ENCODE measurements around the gene TPPP2. TPM values are rescaled to one million over a fixed set of nuclear protein-coding genes. Genes with fewer than 3 reads are reported as not detected.
"Not testable (repeated sequence)": the region's sequence is repeated elsewhere in the genome, so short reads cannot be mapped to it uniquely, and the experiment has no call there.

TPPP2 gene
- total RNA-seq, 3 donors from 2014 or later = not detected

DNA sequence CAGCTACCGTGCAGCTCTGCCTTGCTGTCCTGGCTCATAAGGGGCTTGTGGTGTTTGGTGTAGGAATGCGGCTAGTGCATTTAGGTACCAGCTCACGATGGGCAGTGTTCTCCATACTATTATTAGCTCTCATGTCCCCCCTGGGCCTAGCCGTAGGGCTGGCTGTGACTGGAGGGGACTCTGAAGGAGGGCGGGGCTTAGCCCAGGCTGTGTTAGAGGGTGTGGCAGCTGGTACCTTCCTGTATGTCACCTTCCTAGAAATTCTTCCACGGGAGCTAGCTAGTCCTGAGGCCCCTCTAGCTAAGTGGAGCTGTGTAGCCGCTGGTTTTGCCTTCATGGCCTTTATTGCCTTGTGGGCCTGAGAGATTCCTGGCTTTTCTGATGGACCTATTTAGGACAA lies 28.8 kb upstream of the TPPP2 start:
- Mint-ChIP-seq H3K27me3 (ENCODE audit: low read depth) (no peaks in the 10 kb centered on the region), H3K4me1 (ENCODE audit: low read depth) (peaks cover 10% of the 10 kb centered on the region), H3K36me3 (ENCODE audit: insufficient read depth) (peaks cover 7% of the 10 kb centered on the region), H3K4me3 (no peak overlapping the region), H3K9me3 (no peaks in the 10 kb centered on the region)
- no peak for DNase-seq
- no peak for ATAC-seq

DNA sequence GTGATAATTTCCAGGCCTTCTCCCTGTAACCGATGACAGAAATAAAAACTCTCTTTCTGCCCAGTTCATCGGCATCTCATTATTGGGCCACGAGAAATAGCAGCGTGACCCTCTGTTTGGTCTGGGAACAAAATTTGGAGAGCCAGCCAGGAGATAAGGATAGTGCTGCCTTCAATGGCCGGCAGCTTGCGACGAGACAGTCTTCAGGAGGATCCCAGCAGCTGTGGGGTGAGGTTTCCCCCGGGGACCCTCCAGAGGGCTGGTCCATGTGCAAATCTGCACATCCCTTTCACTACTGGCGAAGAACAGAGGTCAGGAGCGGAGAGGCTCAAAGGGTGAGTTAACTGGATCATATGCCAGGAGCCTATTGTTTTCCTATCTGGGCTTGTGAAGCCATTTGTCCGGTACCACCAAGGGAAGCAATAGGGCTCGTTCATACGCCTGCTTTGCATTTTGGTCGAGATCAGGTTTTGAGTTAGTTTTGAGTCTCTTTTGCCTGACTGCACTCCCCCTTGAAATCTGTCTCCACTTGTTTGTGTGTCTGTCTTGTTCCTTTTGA lies 26.1 kb upstream of the TPPP2 start:
- no peaks in the 10 kb centered on the region for H3K9me3 Mint-ChIP-seq
- no peaks in the 10 kb centered on the region for H3K36me3 Mint-ChIP-seq (ENCODE audit: insufficient read depth)

DNA sequence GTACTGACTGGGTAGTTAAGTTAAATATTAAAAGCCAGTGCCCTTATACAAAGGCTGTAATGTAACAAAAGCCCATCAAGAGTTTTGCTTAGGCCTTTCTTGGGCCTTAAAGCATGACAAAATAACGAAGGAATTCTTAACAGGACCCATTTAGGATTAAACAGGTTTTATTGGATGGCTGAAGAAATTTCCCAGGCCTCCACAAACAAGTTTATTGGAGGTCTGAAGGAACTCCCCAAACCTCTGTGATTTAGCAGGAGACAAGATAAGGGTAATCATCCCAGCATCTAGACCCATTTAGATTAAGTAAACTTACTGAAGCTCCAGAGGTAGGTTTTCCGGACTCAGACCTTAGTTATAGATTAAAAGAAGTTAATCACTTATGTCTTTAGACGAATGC lies 20.3 kb upstream of the TPPP2 start:
- H3K36me3 Mint-ChIP-seq (ENCODE audit: insufficient read depth); H3K4me3 Mint-ChIP-seq; H3K9me3 Mint-ChIP-seq: not testable (repeated sequence)

More for the DNA sequence above, 26.1 kb upstream of the TPPP2 start:
- no peak overlapping the region for H3K4me3 Mint-ChIP-seq
- ATAC-seq (no peak), DNase-seq (no peak)
- H3K4me1 Mint-ChIP-seq (ENCODE audit: low read depth) = no peaks in the 10 kb centered on the region
- H3K27me3 Mint-ChIP-seq (ENCODE audit: low read depth) = no peaks in the 10 kb centered on the region

DNA sequence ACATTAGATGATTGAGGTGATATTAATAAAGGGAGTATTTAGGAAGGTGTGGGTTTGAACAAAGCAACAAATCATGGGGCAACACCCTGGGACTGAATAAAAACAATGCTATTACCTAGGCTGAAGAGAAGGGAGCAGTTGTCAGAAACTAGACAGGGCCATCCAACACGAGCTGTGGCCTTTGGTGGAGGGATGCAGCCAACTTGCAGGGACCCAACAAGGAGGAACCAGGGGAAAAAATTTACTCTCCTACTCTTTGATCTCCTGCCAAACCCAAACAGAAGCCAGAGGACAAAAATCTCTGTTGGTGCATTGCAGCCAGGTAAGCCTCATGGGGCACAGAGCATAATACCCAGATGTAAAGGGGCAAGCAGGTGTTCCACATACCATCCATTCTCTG lies 18.9 kb upstream of the TPPP2 start:
- no peaks in the 10 kb centered on the region for H3K36me3 Mint-ChIP-seq (ENCODE audit: insufficient read depth)
- no peaks in the 10 kb centered on the region for H3K9me3 Mint-ChIP-seq
- H3K4me3 Mint-ChIP-seq = no peak overlapping the region
- peaks cover 15% of the 10 kb centered on the region for H3K27me3 Mint-ChIP-seq (ENCODE audit: low read depth)
- DNase-seq = no peak
- ATAC-seq = no peak
- H3K4me1 Mint-ChIP-seq (ENCODE audit: low read depth) = no peaks in the 10 kb centered on the region

More for the DNA sequence above, 20.3 kb upstream of the TPPP2 start:
- DNase-seq; ATAC-seq; H3K4me1 Mint-ChIP-seq (ENCODE audit: low read depth): not testable (repeated sequence)
- H3K27me3 Mint-ChIP-seq (ENCODE audit: low read depth) = peaks cover 15% of the 10 kb centered on the region

DNA sequence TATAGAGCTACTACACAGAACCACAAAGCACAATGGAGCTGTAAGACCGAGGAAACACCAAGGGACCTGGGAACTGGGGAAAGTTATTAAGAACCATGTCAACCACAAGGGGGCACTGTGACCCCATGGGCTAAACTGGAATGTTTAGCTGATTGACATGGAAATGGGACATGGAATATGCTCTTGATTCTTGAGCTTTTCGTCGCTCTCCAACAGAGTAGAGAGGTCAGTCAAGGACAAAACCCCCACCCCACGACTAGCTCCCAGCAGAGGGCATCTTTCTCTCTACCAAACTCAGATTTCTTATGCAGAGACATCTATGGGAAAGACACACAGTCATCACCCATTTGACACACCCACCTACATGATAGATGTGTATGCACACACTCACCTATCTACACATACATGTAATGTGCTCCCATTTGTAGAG lies 15.2 kb upstream of the TPPP2 start:
- no peaks in the 10 kb centered on the region for H3K9me3 Mint-ChIP-seq
- H3K27me3 Mint-ChIP-seq (ENCODE audit: low read depth) = peaks cover 15% of the 10 kb centered on the region
- no peak overlapping the region for H3K4me3 Mint-ChIP-seq
- ATAC-seq (peak; percentile 75 to 81), DNase-seq (peak; percentile 82)
- no peaks in the 10 kb centered on the region for H3K4me1 Mint-ChIP-seq (ENCODE audit: low read depth)
- peaks cover 10% of the 10 kb centered on the region for H3K36me3 Mint-ChIP-seq (ENCODE audit: insufficient read depth)

DNA sequence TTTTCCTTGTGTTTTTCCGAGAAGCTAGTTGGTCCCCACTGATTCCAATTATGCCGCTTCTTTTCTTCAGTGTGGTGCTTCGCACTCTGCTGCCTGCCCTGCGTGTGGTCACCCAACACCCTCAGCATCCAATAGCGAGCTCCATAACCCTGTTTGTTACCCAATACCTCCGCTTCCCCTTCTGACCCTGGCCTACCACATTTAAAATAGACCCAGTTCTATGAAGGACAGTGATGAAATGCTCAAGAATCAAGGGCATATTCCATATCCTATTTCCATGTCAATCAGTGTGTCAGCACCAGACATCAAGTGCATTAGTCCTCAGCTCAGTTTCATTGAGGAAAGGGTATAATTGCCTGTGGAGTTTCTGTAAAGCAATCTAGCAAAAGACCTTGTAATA lies 14.7 kb upstream of the TPPP2 start:
- ATAC-seq (no peak), DNase-seq (no peak)
- H3K9me3 Mint-ChIP-seq = no peaks in the 10 kb centered on the region
- H3K36me3 Mint-ChIP-seq (ENCODE audit: insufficient read depth) = peaks cover 10% of the 10 kb centered on the region
- H3K27me3 Mint-ChIP-seq (ENCODE audit: low read depth) = peaks cover 15% of the 10 kb centered on the region
- H3K4me1 Mint-ChIP-seq (ENCODE audit: low read depth) = no peaks in the 10 kb centered on the region
- no peak overlapping the region for H3K4me3 Mint-ChIP-seq

DNA sequence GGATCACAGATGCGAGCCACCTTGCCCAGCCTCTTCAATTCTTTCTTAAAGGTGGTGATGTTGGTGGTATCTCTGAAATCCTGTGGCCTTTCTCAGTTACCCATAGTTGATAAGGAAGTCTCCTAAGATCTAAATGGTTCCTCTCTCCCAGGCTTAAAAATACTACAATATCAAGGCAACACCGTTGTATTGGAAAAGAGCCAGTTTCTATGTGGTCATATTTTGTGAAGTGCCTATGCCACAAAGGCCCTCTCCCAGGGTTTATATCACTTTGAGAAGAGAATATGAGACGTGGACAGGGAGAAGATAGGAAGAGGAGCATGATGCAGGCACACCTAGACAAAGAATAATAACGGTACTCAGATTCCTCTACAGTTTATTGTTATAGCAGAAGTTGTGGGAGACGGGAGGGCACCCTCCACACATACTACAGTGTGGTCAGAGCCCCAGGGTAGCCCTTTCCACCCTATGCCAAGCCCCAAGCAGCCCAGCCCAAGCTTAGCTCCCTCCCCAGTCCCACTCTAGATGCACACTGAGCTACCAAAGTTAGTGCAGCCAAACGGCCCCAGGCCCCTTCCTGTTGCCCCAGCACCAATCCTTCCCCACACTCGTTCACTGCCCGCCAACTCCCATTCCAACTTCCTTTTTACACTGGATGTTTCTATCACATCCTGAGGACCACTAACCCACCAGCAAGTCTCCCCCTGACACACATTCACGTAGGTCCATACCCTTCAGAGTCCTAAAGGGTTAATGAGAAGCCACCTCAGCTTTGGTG lies 13.4 kb upstream of the TPPP2 start:
- Mint-ChIP-seq H3K27me3 (ENCODE audit: low read depth) (peaks cover 13% of the 10 kb centered on the region), H3K36me3 (ENCODE audit: insufficient read depth) (peaks cover 12% of the 10 kb centered on the region), H3K4me3 (no peak overlapping the region), H3K9me3 (no peaks in the 10 kb centered on the region), H3K4me1 (ENCODE audit: low read depth) (no peaks in the 10 kb centered on the region)
- DNase-seq (no peak), ATAC-seq (no peak)

DNA sequence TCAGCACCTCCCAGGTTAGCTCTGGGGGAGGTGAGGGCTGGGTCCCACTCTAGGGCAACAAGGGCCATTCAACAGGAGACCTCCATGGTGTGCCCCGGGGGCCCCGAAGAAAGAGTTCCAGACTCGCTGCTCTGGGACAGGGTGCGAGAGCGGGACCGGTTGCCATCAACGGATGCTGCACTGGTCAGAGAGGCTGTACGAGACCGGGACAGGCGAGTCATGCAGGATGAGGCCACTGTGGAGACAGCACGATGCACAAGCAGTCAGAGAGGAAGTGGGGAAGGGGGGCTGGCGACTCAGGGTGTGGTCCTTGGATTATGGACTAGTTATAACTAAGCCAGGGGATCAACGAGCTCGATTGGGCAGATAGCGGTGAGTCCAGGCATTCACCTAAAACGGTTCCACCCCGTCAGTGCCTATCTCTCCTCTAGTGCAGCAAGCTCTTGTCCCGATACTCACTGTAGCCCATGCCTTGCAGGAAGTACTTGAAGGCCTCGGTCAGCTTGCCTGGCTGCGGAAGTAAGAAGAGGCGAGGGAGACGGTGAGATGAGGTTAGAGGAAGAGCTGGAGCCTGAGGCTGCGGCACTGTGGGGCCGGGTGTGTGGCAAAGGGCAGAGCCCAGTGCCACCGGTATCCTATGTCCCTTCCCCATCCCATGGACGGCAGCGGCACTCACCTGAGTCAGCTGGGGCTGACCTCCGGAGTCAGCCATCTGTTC lies 12.3 kb upstream of the TPPP2 start:
- ATAC-seq (no peak), DNase-seq (no peak)
- Mint-ChIP-seq H3K9me3 (no peaks in the 10 kb centered on the region), H3K27me3 (ENCODE audit: low read depth) (peaks cover 7% of the 10 kb centered on the region), H3K36me3 (ENCODE audit: insufficient read depth) (peaks cover 12% of the 10 kb centered on the region), H3K4me1 (ENCODE audit: low read depth) (peaks cover under 1% of the 10 kb centered on the region), H3K4me3 (no peak overlapping the region)

DNA sequence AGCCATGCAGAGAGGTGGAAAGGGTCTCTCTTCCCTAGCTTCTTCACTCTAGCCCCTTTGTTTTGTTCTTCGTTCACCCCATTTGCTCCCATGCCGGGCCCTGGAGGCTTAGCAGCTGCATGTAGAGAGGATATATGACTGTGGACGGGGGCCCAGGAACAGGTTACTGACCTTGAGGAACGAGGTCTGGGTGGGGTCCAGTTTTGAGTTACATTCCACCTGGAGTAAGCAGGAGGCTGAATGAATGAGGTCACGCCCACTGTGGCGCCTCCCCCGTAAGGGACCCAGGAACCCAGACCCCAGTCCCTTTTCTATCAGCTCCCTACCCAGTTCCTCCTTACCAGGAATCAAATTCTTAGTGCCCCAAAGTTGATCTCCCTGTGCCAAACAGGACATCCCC lies 11.7 kb upstream of the TPPP2 start:
- DNase-seq (no peak), ATAC-seq (no peak)
- Mint-ChIP-seq H3K4me3 (no peak overlapping the region), H3K4me1 (ENCODE audit: low read depth) (peaks cover 6% of the 10 kb centered on the region), H3K27me3 (ENCODE audit: low read depth) (peaks cover 3% of the 10 kb centered on the region), H3K9me3 (no peaks in the 10 kb centered on the region), H3K36me3 (ENCODE audit: insufficient read depth) (peaks cover 12% of the 10 kb centered on the region)

DNA sequence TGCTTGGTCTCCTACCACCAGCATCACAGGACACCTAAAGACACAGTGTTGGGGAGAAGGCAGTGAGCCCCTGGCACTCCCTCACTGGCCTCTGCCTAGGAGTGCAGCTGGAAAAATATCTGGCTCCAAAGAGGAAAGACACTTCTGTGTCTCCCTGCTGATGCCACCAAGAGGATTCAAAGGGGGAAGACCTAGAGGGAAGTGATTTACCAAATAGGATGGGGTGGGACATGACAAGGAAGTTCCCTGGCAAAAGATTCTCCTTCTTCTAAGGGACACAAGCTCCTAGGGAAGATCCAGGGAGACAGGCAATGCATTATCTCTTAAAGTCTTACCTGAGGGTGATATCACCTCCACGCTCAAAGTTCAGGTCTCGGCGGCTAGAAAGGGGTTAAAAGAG lies 11.2 kb upstream of the TPPP2 start:
- Mint-ChIP-seq H3K4me1 (ENCODE audit: low read depth) (peaks cover 10% of the 10 kb centered on the region), H3K9me3 (no peaks in the 10 kb centered on the region), H3K27me3 (ENCODE audit: low read depth) (peaks cover 2% of the 10 kb centered on the region), H3K4me3 (no peak overlapping the region), H3K36me3 (ENCODE audit: insufficient read depth) (peaks cover 12% of the 10 kb centered on the region)
- DNase-seq (no peak), ATAC-seq (no peak)

DNA sequence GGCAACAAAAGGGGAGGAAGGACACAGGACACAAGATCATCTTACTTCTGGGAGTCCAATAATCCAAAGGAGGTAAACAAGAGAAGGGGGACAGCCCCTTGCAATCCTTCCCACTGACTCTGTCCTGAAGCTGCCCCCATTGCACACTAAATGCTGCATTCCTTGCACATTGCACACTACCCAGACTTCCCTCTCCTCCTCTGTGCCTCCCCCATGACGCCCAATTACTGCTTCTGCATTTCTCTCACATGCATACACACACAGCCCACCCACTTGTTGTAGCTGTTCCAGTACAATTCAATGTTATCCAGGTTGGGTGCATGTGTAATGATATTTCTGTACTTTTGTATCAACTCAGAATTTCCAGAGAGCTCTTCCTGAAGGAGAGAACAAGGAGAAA lies 10.7 kb upstream of the TPPP2 start:
- Mint-ChIP-seq H3K9me3 (no peaks in the 10 kb centered on the region), H3K4me1 (ENCODE audit: low read depth) (peaks cover 15% of the 10 kb centered on the region), H3K4me3 (no peak overlapping the region), H3K27me3 (ENCODE audit: low read depth) (no peaks in the 10 kb centered on the region), H3K36me3 (ENCODE audit: insufficient read depth) (peaks cover 12% of the 10 kb centered on the region)
- ATAC-seq = no peak
- DNase-seq = no peak

DNA sequence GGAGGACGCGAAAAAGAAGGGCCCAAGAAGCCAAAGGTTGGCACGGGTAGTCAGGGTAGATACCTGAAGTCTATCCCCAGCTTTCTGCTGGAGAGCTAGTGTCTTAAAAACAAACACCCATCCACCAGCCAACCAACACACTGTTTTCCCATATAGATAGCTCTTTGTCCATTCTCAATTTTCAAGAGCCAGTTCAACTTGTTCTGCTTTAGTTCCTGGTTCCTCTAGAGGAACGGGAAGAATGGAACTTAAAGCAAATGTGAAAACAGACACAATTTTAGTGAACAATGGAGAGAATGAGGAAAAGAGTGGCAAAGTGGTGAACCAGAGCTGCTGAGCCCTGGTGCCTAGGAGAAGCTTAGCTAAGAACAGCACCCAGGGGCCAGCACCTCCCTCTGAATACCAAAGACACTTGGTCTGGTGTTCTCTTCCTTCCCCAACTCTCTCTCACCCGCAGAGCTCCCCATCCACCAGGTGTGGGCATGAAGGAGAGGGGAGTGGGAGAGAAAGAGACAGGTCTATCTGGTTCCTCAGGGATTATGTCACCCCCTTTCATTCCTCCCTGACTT lies 9.0 kb upstream of the TPPP2 start:
- Mint-ChIP-seq H3K4me1 (ENCODE audit: low read depth) (peaks cover 19% of the 10 kb centered on the region), H3K36me3 (ENCODE audit: insufficient read depth) (peaks cover 12% of the 10 kb centered on the region), H3K9me3 (no peaks in the 10 kb centered on the region), H3K27me3 (ENCODE audit: low read depth) (no peaks in the 10 kb centered on the region), H3K4me3 (no peak overlapping the region)
- ATAC-seq (no peak), DNase-seq (no peak)

DNA sequence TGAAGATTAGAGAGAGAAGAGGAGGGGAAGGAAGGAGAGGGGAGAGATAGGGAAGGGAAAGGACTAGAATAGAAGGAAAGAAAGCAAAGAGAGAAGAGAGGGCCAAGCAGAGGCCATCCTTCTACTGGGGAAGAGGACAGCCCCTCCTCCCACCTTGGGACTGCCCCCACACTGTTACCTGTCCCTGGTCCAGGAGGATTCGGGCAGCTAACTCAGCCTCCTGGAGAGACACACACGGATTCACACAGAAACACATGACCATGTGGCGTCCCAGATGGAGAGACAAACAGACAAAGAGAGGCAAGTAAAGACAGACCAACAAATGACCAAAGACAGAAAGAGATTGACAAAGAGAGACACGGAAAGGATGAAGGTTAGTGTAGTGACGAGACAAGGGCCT lies 7.3 kb upstream of the TPPP2 start:
- Mint-ChIP-seq H3K9me3 (no peaks in the 10 kb centered on the region), H3K4me1 (ENCODE audit: low read depth) (peaks cover 19% of the 10 kb centered on the region), H3K4me3 (peak overlapping the region; percentile 48), H3K36me3 (ENCODE audit: insufficient read depth) (peaks cover 9% of the 10 kb centered on the region), H3K27me3 (ENCODE audit: low read depth) (no peaks in the 10 kb centered on the region)
- DNase-seq (no peak), ATAC-seq (no peak)

DNA sequence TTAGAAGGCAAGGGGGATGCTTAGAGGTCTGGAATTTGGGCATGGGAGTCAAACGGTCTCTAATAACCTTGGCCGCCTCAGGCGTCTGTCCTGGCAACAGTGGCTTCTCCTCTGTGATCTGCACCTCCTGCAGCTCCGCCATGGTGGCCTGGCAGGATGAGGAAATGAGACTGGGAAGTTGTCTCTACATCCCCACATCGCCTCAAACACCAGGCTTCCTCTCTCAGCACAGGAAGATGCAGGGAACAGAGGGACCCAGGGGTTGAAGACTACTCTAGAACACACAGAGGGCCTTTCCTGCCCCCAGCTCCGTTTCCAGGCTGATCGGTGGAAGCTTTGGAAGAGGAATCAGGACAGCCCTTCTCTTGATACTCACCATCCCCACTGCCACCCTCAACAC lies 6.8 kb upstream of the TPPP2 start:
- H3K27me3 Mint-ChIP-seq (ENCODE audit: low read depth) = no peaks in the 10 kb centered on the region
- H3K9me3 Mint-ChIP-seq = no peaks in the 10 kb centered on the region
- H3K4me1 Mint-ChIP-seq (ENCODE audit: low read depth) = peaks cover 19% of the 10 kb centered on the region
- ATAC-seq = no peak
- H3K36me3 Mint-ChIP-seq (ENCODE audit: insufficient read depth) = peaks cover 9% of the 10 kb centered on the region
- H3K4me3 Mint-ChIP-seq = peak overlapping the region; percentile 81
- no peak for DNase-seq
